Inferior parietal cortex (tissue), 1 donor: ENCODE data around the gene CDK11B.

Experiments used
- DNase-seq: peaks from one replicate; pipeline ENCODE4 v3.0.0-alpha.2; 2016; ENCODE audit errors: extremely low spot score

Gene CDK11B

GRCh38 chr1:1627829-1628753 is 30.7 kb downstream of the CDK11B start:
- DNase-seq: no peak

- DNase-seq: no peak
Measured at GRCh38 chr1:1627261-1627828, 31.5 kb downstream of the CDK11B start.

GRCh38 chr1:1626207-1627141 is 32.3 kb downstream of the CDK11B start:
- no peak for DNase-seq

DNA sequence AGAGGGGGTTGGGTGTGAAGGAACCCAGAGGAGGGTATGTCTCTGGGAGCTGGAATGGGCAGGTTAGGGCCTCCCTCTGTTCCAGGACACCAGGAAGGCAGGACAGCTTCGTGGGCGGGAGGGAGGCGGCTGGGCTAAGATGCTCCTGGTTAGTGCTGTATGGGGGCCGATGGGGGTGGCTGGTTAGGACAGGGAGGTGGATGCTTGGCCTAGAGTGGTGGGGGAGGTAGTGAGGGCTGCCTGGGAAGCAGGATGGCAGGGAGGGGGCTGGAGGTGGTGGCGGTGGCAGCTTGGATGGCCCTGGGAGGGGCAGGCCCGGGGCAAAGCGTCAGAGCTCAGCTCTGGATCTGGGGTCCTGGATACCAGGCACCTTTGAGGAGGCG is 33.0 kb downstream of the CDK11B start:
- DNase-seq: no peak

DNA sequence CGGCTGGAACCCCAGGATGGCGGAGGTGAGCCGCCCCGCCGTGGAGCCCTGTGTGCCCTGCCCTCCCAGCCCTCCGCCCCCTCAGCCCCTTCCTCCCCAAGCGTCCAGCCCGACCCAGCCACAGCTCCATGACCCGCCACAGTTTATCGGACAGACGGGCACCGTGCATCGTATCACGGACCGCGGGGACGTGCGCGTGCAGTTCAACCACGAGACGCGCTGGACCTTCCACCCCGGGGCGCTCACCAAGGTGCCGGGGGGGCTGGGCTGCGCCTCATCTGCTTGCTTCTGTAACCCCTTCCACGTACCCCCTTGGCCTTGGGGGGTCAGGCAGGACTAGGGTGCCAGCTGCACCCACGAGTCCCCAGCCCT is 33.4 kb downstream of the CDK11B start:
- DNase-seq: no peak

DNA sequence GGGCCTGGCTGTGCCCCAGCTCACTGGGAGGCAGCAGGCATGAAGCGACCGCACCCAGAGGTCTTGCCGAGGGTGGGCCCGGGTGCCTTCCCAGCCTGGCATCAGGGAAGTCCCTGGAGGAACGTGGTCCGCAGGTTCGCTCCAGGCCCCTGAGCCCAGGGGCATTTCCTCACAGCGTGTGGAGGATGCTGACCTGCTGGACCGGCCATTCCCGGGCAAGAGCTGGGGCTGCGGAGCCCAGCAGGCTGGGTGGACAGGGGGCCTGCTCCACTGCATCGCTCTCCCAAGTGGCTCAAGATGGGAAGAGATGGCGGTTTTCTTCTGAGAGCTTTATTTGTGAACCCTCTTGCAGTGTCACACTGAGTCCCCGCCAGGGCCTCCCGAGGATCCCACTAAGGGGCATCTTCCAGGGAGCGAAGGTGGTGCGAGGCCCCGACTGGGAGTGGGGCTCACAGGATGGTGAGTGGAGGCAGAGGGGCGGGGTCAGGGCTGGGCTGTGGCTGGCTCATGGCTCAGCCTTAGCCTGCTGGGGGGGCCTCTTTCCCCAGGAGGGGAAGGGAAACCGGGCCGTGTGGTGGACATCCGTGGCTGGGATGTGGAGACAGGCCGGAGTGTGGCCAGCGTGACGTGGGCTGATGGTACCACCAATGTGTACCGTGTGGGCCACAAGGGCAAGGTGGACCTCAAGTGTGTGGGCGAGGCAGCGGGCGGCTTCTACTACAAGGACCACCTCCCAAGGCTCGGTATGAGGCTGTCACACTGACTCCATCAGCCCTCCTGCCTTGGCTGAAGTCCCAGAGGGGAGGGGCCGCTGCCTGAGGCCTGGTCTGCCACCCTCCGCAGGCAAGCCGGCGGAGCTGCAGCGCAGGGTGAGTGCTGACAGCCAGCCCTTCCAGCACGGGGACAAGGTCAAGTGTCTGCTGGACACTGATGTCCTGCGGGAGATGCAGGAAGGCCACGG is 34.1 kb downstream of the CDK11B start:
- no peak for DNase-seq

- DNase-seq: no peak
Measured at GRCh38 chr1:1623631-1624442, 35.0 kb downstream of the CDK11B start.

- DNase-seq: no peak
Measured at GRCh38 chr1:1623181-1623630, 35.6 kb downstream of the CDK11B start.

GRCh38 chr1:1622788-1623094 is 36.1 kb downstream of the CDK11B start:
- DNase-seq: no peak

GRCh38 chr1:1622010-1622787 is 36.6 kb downstream of the CDK11B start:
- no peak for DNase-seq

GRCh38 chr1:1621173-1622009 is 37.4 kb downstream of the CDK11B start:
- DNase-seq: no peak

GRCh38 chr1:1620433-1621139 is 38.2 kb downstream of the CDK11B start:
- no peak for DNase-seq

DNA sequence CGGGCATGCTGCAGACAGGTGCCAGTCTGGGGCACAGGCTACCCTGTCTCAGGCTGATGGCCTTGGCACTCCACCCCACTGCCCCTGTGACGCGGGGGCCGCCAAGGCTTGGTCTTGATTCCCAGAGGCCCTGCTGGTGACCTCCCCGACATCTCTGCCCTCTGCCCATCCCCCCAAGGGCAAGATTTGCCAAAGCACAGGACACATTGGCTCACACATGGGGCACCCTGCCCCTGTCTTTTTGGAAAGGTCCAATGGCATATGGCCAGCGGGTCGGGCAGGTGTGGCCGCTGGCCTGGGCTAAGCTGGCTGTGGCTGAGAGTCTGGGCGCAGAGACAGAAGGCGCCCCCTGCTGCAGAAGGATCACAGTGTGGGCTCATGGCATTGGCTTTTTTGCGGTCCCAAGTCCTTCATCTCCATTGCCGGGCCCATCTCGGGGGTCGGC is 38.9 kb downstream of the CDK11B start:
- DNase-seq: no peak

DNA sequence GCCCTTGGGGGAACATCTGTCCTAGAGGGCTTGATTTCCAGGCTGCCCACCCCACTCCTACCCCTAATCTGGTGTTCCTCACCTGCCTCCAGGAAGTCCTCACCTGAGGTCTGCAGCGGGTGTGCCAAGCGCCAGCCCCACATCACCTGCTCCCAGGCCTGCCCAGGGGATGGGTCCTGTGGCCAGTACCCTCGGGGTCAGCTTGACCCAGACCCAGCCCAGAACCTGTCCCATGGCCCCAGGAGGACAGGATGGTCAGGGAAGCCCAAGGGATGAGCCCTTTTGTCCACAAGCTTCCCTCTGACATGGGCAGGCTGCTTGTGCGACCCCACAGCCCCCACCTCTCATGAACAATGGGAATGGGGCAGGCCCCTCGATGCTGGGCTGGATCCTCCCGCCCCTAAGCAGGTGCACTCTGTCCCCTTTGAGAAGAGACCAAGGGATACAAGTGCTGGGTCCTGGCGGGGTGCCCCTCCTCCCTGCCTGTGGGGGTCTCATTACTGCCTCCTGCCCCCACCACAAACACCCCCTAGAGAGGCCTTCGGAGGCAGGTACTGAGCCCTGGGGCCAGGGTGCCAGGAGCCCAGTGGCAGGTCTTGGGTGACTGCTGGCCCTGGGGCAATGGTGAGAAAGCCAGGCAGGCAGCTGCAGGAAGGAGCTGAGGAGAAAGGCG is 40.3 kb downstream of the CDK11B start:
- DNase-seq: no peak

GRCh38 chr1:1617925-1618324 is 40.9 kb downstream of the CDK11B start:
- DNase-seq: no peak

GRCh38 chr1:1617516-1617915 is 41.3 kb downstream of the CDK11B start:
- DNase-seq: no peak

GRCh38 chr1:1616838-1617237 is 42.0 kb downstream of the CDK11B start:
- no peak for DNase-seq
